ENCODE measurements around the gene RNF111. TPM values are rescaled to one million over a fixed set of nuclear protein-coding genes. Genes with fewer than 3 reads are reported as not detected.
A peak's percentile ranks its signal among the peaks of the same experiment; 100 is the strongest.

The RNF111 gene
- total RNA-seq, 3 donors from 2014 or later: 22.6 to 25.0 (median 25.0) TPM

DNA sequence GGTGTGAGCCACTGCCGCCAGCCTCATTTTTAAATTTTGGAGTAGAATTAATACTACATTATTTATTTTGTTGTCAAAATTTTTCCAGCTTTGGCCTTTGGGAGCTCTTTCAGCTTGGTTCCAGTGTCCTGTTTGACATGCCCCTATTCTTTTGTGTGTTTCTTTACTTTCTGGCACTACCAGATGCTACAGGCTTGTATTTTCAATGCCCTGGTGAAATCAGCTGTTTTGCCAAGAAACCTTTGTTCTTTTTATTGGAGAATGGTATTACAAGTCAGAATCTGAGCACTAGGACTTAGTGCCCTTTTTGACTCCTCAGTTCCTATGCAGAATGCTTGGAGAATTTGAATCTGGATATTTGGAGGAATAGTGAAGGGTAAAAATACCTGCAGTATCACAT, 26.6 kb downstream of the RNF111 start:
- H3K9me3 Mint-ChIP-seq: no peaks in the 10 kb centered on the region
- H3K4me1 Mint-ChIP-seq (ENCODE audit: low read depth): peaks cover 25% of the 10 kb centered on the region
- peaks cover 11% of the 10 kb centered on the region for H3K36me3 Mint-ChIP-seq (ENCODE audit: insufficient read depth)
- ATAC-seq (no peak), DNase-seq (no peak)
- H3K4me3 Mint-ChIP-seq: no peak overlapping the region
- H3K27me3 Mint-ChIP-seq (ENCODE audit: low read depth): no peaks in the 10 kb centered on the region

DNA sequence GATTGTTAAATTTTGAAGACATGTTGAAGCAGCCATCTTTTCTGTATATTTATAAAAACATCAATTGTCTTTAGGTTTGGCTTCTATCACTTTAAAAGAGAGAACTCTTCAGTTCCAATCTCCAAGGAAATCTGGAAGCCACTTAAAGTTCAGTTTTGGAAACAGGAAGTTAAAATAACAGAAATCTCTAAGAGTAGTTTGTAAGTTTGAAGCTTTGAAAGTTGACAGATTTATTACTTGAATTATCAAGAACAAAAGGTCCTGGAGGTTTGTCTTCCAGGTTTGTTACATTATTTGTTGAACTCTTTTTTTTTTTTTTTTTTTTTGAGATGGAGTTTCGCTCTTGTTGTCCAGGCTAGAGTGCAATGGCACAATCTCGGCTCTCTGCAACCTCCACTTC, 30.0 kb downstream of the RNF111 start:
- Mint-ChIP-seq H3K9me3 (no peaks in the 10 kb centered on the region), H3K27me3 (ENCODE audit: low read depth) (no peaks in the 10 kb centered on the region), H3K4me1 (ENCODE audit: low read depth) (peaks cover 21% of the 10 kb centered on the region), H3K36me3 (ENCODE audit: insufficient read depth) (peaks cover 13% of the 10 kb centered on the region), H3K4me3 (no peak overlapping the region)
- no peak for DNase-seq
- ATAC-seq: no peak

DNA sequence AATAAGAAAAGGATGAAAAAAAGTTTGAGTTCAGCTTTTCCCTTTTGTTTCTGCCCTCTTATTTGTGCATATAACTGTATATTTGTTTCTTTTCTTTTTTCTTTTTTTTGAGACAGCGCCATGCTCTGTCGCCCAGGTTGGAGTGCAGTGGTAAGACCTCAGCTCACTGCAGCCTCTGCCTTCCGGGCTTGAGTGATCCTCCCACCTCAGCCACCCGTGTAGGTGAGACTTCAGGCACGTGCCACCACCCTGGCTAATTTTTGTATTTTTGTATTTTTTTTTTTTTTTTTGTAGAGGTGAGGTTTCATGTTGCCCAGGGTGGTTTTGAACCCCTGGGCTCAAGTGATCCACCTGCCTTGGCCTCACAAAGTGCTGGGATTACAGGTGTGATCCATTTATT, 31.4 kb downstream of the RNF111 start:
- H3K9me3 Mint-ChIP-seq: no peaks in the 10 kb centered on the region
- ATAC-seq (no peak), DNase-seq (no peak)
- no peak overlapping the region for H3K4me3 Mint-ChIP-seq
- H3K4me1 Mint-ChIP-seq (ENCODE audit: low read depth): peaks cover 16% of the 10 kb centered on the region
- no peaks in the 10 kb centered on the region for H3K27me3 Mint-ChIP-seq (ENCODE audit: low read depth)
- H3K36me3 Mint-ChIP-seq (ENCODE audit: insufficient read depth): peaks cover 8% of the 10 kb centered on the region

DNA sequence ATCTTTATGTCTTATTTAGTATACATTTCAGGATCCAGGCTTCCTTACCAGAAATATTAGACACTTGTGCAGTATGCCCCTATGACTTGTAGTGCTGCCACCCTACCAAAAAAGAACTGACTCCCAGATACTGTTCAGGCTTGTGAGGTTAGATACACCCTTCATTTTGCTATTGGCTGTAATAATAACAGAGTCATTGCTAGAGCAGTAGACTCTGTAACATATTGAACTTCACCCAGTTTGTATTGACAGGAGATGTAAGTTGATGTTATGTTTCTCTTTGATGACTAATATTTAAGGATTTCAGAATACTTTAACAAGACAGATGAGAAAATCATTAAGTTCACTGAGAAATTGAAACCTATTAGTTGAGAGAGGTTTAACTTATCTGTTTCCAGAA, 32.9 kb downstream of the RNF111 start:
- peaks cover 13% of the 10 kb centered on the region for H3K4me1 Mint-ChIP-seq (ENCODE audit: low read depth)

DNA sequence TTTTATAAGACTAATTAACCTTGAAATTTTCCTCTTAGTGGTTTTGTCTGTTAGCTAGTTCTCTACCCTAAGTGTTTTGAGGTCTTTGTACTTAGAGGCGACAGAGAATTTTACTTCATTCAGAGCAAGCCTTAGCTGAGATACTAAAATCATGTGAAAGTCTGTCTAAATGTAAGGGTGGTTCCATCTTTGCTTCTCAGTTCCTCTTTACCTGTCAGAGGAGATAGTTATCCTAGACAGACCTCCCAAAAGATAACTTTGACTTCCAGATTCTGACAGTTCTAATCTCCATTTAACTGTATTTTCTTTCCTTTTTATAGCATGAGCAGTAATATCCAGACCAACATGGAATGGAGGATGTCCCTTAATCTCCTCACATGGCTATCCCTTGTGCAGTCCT, 34.7 kb downstream of the RNF111 start:
- no peak for DNase-seq
- Mint-ChIP-seq H3K27me3 (ENCODE audit: low read depth) (no peaks in the 10 kb centered on the region), H3K9me3 (no peaks in the 10 kb centered on the region), H3K4me1 (ENCODE audit: low read depth) (peaks cover 15% of the 10 kb centered on the region), H3K36me3 (ENCODE audit: insufficient read depth) (peaks cover 21% of the 10 kb centered on the region), H3K4me3 (no peak overlapping the region)
- ATAC-seq: no peak

More for the DNA sequence above, 32.9 kb downstream of the RNF111 start:
- ATAC-seq: no peak
- H3K36me3 Mint-ChIP-seq (ENCODE audit: insufficient read depth): peaks cover 18% of the 10 kb centered on the region
- no peak overlapping the region for H3K4me3 Mint-ChIP-seq
- DNase-seq: no peak
- no peaks in the 10 kb centered on the region for H3K27me3 Mint-ChIP-seq (ENCODE audit: low read depth)
- no peaks in the 10 kb centered on the region for H3K9me3 Mint-ChIP-seq

DNA sequence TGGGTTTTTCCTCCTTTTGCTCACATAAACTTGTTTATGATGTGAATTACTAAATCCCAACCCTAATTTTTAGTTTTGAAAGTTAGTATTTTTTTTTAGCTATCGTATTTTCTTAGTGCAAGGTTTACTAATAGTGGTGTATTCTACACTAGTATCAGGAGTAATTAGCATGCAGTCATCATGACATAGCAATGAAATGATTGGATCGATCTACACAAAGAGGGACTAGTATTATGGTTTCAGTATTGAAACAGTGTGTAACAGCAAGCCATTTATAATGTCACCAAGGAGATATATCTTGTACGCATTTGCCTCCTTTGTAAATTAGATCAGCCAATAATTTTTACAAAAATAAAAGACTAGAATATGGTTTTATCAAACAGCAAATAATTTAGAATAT, 38.7 kb downstream of the RNF111 start:
- Mint-ChIP-seq H3K36me3 (ENCODE audit: insufficient read depth) (peaks cover 30% of the 10 kb centered on the region), H3K27me3 (ENCODE audit: low read depth) (no peaks in the 10 kb centered on the region), H3K9me3 (no peaks in the 10 kb centered on the region), H3K4me3 (no peak overlapping the region), H3K4me1 (ENCODE audit: low read depth) (peaks cover 30% of the 10 kb centered on the region)
- peak in 1 of 2 donors; percentile 24 for ATAC-seq
- no peak for DNase-seq

DNA sequence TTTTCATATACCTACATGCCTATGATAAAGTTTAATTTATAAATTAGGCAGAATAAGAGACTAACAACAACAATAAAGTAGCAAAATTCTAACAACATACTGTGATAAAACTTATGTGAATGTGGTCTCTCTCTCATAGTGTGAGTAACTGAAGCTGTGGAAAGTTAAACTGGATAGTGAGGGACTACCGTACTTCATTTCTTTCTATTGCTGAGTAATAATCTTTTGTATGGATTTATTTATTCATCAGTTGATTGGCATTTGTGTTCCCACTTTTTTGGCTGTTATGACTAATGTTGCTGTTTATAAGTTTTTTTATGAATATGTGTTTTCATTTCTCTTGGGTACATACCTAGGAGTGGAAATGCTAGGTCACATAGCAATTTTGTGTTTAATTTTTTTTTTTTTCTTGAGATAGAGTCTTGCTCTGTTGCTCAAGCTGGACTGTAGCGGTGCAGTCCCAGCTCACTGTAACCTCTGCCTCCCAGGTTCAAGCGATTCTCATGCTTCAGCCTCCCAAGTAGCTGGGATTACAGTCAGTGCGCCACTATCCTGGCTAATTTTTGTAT, 41.0 kb downstream of the RNF111 start:
- Mint-ChIP-seq H3K36me3 (ENCODE audit: insufficient read depth) (peaks cover 40% of the 10 kb centered on the region), H3K4me1 (ENCODE audit: low read depth) (peaks cover 43% of the 10 kb centered on the region), H3K9me3 (no peaks in the 10 kb centered on the region), H3K27me3 (ENCODE audit: low read depth) (no peaks in the 10 kb centered on the region), H3K4me3 (no peak overlapping the region)
- ATAC-seq: peak; percentile 70
- no peak for DNase-seq

DNA sequence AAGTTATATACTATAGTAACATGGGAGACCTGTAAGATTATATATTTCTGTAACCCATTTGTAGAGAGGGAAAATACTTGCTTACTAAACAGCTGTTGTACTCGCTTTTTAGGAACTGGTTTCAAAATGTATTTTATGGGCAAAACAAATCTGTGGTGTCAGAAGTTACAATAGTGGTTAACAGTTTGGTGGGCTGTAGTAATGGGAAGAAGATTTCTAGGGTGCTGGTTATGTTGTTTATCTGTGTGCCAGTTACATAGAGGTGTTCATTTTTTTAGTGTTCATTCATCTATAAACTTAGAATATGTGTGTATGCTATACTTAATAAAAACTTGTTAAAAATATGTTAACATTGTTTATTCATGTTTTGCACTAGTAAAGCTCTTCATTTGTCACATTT, 42.1 kb downstream of the RNF111 start:
- DNase-seq (no peak), ATAC-seq (no peak)
- H3K4me1 Mint-ChIP-seq (ENCODE audit: low read depth): peaks cover 44% of the 10 kb centered on the region
- H3K27me3 Mint-ChIP-seq (ENCODE audit: low read depth): no peaks in the 10 kb centered on the region
- no peak overlapping the region for H3K4me3 Mint-ChIP-seq
- H3K9me3 Mint-ChIP-seq: no peaks in the 10 kb centered on the region
- peaks cover 40% of the 10 kb centered on the region for H3K36me3 Mint-ChIP-seq (ENCODE audit: insufficient read depth)

DNA sequence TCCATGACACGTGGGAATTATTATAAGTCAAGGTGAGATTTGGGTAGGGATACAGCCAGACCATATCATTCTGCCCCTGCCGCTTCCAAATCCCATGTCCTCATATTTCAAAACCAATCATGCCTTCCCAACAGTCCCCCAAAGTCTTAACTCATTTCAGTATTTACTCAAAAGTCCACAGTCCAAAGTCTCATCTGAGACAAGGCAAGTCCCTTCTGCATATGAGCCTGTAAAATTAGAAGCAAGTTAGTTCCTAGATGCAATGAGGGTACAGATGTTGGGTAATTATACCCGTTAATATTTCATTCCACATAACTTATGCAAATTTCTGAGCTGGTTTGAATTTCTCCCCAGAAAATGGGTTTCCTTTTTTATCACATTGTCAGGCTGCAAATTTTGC, 47.7 kb downstream of the RNF111 start:
- Mint-ChIP-seq H3K27me3 (ENCODE audit: low read depth) (no peaks in the 10 kb centered on the region), H3K4me3 (no peak overlapping the region), H3K36me3 (ENCODE audit: insufficient read depth) (peaks cover 49% of the 10 kb centered on the region), H3K4me1 (ENCODE audit: low read depth) (peaks cover 41% of the 10 kb centered on the region), H3K9me3 (peaks cover 3% of the 10 kb centered on the region)
- DNase-seq (no peak), ATAC-seq (no peak)

DNA sequence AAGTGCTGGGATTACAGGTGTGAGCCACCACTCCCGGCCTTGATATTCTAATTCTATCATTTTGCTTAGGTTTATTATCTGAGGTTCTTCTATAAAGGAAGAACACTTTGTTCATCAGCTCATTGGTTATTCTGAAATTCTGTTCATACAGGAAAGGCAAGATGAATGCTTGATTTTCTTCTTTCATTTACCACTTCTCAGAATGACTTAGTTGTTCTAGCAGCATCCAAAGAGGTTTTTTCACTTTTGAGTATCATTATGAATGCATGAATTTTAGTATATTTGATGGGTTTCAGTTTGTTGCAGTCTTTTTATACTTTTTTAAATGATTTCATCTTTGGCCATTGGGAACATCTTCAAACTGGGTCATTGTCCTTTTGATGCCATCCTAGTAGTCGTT, 51.8 kb downstream of the RNF111 start:
- Mint-ChIP-seq H3K27me3 (ENCODE audit: low read depth) (no peaks in the 10 kb centered on the region), H3K4me3 (peak overlapping the region; percentile 16), H3K36me3 (ENCODE audit: insufficient read depth) (peaks cover 42% of the 10 kb centered on the region), H3K9me3 (peaks cover 3% of the 10 kb centered on the region), H3K4me1 (ENCODE audit: low read depth) (peaks cover 50% of the 10 kb centered on the region)
- ATAC-seq (peak; percentile 53 to 59), DNase-seq (no peak)

DNA sequence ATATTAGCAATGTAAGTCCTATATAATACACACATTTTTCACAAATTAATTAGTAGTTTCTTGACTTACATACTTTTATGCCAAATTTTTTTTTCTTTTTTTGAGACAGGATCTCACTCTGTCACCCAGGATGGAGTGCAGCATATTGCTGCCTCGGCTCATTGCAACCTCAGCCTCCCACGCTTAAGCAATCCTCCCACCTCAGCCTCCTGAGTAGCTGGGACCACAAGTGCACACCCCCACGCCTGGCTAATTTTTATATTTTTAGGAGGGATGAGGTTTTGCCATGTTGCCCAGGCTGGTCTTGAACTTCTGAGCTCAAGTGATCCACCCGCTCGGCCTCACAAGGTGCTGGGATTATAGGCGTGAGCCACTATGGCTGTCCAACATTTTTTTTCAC, 54.6 kb downstream of the RNF111 start:
- Mint-ChIP-seq H3K27me3 (ENCODE audit: low read depth) (no peaks in the 10 kb centered on the region), H3K4me3 (no peak overlapping the region), H3K9me3 (peaks cover 3% of the 10 kb centered on the region), H3K4me1 (ENCODE audit: low read depth) (peaks cover 49% of the 10 kb centered on the region), H3K36me3 (ENCODE audit: insufficient read depth) (peaks cover 31% of the 10 kb centered on the region)
- ATAC-seq: no peak
- no peak for DNase-seq

DNA sequence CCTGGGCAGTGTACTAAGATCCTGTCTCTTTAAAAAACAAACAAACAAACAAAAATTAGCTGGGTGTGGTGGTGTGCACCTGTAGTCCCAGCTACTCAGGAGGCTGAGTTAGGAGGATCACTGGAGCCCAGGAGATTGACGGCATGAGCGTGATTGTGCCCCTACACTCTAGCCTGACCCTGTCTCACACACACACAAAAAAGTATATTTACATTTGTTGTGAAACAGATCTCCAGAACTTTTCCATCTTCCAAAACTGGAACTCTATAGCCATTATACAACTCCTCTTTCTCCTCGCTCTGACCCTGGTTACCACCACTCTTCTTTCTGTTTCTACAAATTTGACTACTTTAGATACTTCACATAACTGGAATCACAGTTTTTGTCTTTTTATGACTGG, 61.4 kb downstream of the RNF111 start:
- peaks cover 30% of the 10 kb centered on the region for H3K4me1 Mint-ChIP-seq (ENCODE audit: low read depth)
- H3K4me3 Mint-ChIP-seq: no peak overlapping the region
- no peaks in the 10 kb centered on the region for H3K9me3 Mint-ChIP-seq
- peaks cover 24% of the 10 kb centered on the region for H3K36me3 Mint-ChIP-seq (ENCODE audit: insufficient read depth)
- ATAC-seq: no peak
- no peak for DNase-seq
- no peaks in the 10 kb centered on the region for H3K27me3 Mint-ChIP-seq (ENCODE audit: low read depth)

DNA sequence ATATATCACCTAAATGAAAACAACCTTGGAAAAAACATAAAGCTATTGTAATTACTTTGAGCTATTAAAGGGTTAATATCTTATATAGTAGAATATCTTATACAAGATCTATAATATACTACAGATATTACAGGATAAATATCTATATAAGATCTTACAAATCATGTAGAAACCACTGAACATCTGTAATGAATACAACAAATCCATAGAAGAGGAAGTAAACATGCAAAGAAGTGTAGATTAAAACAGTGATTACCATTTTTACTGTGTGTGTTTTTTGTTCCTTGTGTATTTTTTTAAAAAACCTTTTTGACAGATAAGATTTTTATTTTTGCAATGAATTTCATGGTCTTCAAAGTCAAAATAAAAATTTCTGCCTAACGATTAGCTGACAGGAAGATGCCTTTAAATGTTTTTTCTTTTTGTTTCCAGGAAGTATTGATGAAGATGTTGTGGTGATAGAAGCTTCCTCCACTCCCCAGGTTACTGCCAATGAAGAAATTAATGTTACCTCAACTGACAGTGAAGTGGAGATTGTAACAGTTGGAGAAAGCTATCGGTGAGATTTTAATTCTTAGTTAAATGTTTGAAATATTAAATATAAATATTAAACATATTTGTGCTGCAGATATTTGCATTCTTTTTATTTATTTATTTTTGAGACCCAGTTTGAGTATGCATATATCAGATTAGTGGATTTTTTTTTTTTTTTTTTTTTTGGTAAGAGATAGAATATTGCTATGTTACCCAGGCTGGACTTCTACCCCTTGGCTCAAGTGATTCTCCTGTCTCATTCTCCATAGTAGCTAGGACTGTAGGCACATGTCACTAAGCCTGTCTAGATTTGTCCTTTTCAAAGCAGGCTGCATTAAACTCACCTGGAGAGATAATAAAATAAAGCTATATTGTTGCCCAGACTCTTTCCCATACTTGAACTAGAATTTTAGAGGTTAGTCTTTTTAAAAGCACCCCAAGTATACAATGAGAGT, 64.7 kb downstream of the RNF111 start:
- peaks cover 27% of the 10 kb centered on the region for H3K36me3 Mint-ChIP-seq (ENCODE audit: insufficient read depth)
- ATAC-seq (no peak), DNase-seq (no peak)
- H3K4me1 Mint-ChIP-seq (ENCODE audit: low read depth): peaks cover 20% of the 10 kb centered on the region
- H3K9me3 Mint-ChIP-seq: no peaks in the 10 kb centered on the region
- H3K4me3 Mint-ChIP-seq: no peak overlapping the region
- H3K27me3 Mint-ChIP-seq (ENCODE audit: low read depth): no peaks in the 10 kb centered on the region

DNA sequence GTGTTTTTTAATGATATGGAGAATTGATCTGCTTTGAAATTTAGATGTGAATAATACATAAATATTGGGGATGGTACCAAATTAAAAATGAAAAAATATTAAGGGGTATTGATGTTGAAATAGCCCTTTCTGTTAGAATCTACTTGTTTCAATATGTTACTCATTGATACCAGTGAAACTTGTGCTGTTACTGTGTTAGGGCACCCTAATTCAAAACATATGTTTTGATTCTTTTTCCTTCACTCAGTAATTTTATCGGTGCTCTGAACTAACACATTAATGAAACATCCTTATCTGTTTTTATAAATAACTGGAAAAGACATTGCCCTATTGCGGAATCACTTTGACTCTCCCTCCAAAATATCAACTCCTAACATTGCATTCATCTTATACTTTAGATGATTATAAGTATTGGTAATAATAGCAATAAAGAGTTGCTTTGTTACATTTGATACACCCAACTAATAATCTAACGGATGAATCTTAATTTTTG, 65.5 kb downstream of the RNF111 start:
- peaks cover 29% of the 10 kb centered on the region for H3K36me3 Mint-ChIP-seq (ENCODE audit: insufficient read depth)
- H3K4me3 Mint-ChIP-seq: no peak overlapping the region
- ATAC-seq: no peak
- no peak for DNase-seq
- no peaks in the 10 kb centered on the region for H3K9me3 Mint-ChIP-seq
- H3K27me3 Mint-ChIP-seq (ENCODE audit: low read depth): no peaks in the 10 kb centered on the region
- peaks cover 20% of the 10 kb centered on the region for H3K4me1 Mint-ChIP-seq (ENCODE audit: low read depth)

DNA sequence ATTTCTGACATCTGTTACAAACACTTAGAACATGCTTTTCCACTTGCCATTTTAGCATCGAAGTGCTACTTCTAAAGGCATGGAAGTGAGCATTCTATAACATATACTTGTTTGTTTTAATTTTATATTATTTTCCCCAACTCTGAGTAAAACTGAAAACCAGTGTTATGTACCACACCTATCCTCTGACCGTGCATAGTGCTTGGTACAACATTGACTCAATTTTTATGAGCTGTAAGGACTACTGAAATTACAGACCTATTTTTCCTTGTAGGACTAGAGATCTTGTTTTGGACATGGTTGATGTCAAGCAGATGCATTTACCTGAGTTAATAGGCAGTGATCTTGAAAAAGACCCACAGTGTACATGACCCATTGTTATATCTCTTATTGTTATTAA, 66.0 kb downstream of the RNF111 start:
- Mint-ChIP-seq H3K9me3 (no peaks in the 10 kb centered on the region), H3K4me1 (ENCODE audit: low read depth) (peaks cover 20% of the 10 kb centered on the region), H3K27me3 (ENCODE audit: low read depth) (no peaks in the 10 kb centered on the region), H3K4me3 (no peak overlapping the region), H3K36me3 (ENCODE audit: insufficient read depth) (peaks cover 27% of the 10 kb centered on the region)
- DNase-seq: no peak
- ATAC-seq: no peak

All from activated T-cell treated with anti-CD3 and anti-CD28 coated beads, Interleukin-2, amount 50 U/mL, for 4 hours (primary cell).